Right kidney (tissue), 1 donor: ENCODE results near the gene CDT1.
A peak's percentile ranks its signal among the peaks of the same experiment; 100 is the strongest.
"Not testable (repeated sequence)": the region's sequence is repeated elsewhere in the genome, so short reads cannot be mapped to it uniquely, and the experiment has no call there.

ENCODE experiments used
- DNase-seq: peaks from one replicate; pipeline ENCODE4 v3.0.0-alpha.2; 2016

Gene CDT1

DNA sequence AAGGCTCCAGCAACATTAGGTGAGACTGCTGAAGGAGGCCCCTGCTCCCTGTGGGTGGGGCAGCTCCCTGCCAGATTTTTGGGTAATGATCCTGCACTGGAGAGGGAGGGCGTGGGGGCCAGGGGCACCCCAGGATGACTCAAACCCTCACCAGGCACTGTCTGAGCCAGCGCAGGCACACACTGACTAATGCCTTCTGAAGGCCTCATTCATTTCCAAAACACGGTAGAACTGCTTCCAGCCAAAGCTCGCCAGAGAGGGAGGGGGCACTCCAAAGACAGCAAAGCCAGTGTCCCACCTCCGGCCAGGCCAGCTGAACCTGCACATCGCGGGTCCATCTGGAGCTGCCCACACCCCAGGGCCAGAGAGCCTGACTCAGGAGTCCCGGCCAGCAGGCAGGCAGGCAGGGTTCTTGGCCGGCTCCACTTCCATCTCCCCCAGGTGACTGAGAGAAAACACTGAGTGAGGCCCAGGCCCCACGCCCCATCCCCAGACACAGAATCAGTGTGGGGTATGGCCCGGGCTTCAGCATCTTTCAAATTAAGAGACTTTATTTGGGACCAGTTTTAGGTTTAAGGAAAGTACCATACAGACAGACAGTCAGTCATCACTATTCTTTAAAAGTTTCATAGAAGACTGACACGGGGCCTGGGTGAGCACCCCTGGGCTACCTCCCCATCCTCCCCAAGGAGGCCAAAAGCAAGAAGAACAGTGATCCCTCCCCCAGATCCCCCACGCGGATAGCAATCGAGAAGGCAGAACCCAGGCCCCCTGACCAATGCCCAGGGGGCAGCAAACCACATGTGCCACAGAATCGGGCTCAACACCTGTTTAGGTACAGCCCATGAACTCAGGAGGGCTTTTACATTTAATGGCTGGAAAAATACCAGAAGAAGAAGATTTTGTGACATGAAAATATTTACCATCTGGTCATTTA is 20.9 kb upstream of the CDT1 start:
- DNase-seq: no peak

DNA sequence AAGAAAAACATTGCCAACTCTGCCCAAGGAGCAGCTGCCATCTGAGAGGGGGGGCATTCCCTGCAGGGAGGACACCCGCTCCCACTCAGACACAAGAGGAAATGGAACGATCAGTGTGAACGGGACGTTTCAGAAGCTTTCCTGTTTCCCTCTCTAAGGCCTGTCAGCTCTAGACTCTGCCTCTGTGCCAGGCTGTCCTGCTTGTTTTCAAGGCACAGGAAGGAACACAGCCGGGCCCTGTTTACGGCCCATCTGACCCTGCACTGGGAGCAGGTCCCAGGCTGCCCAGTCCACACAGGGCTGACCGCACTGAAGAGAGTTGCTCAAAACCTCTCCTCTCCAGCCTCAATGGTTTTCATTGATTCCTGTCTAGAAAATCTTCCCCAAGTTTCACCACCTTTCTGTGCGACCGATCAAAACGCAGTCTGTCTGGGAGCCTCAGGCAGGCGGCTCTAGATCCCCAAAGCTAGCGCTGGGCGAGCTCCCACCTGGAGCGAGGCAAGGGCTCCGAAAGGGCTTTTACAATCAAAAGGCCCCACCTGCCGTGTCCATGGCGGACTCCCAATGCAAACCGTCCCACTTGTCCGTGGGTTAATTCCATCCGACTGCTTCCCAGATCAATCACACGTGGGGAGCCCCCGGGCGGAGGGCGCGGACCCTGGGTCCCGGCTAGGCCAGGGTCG is 20.1 kb upstream of the CDT1 start:
- DNase-seq: no peak

DNA sequence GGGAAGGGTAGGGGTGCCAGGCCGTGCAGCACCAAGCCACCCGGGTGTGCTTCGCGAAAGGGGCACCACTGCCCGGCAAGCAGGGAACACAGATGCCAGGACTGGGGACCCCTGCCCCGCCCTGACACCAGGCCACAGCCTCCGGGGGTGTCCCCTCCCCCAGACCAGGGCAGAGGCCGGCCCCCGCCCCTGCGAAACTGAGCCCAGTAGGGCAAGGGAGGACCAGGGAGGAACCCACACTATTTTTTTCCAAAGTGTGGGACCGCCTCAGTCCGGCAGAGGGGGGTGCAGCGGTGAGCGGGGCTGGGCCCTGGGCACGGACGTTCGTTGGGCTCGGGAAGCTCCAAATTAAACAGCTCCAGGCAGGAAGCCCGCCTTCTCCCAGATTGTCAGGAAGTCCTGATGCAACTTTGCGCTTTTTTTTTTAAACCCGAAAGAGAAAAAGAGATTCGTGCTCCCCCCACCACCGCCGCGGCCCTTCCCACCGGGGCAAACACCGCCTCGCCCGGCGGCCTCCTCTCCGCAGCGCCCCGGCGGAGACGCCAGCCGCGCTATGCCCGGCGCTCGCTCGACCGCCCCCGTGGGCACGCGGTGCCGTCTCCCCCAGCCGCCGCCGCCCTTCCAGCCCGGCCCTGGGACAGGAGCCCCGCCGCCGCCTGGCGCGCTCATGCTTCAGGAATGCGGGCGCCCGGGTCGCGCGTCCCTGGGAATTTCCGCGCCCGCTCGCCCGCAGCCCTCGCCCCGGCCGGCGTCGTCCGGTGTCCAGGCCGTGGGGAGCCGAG is 19.3 kb upstream of the CDT1 start:
- peak; percentile 68 for DNase-seq

DNA sequence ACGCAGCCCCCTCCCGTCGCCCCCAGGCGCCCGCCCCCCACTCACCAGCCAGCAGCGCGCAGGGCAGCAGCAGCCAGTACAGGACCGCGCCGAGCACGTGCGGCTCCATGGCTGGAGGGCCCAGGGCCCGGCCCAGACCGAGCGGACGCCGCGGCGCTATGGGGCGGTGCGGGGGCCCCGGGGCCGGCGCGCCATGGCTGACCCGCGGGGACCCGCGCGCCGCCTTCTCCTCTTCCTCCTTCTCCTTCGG is 18.8 kb upstream of the CDT1 start:
- DNase-seq: no peak

GRCh38 chr16:88785106-88785924 is 18.3 kb upstream of the CDT1 start, which contains the start of gene PIEZO1:
TSS of gene PIEZO1 (minus strand) at chr16:88785220. CDS start at chr16:88784964, 256 bp downstream.
- DNase-seq: peak; percentile 81

GRCh38 chr16:88787579-88788314 is 15.8 kb upstream of the CDT1 start:
- no peak for DNase-seq

GRCh38 chr16:88788749-88789148 is 14.8 kb upstream of the CDT1 start:
- DNase-seq: not testable (repeated sequence)

- no peak for DNase-seq
Observed at GRCh38 chr16:88789594-88789993, 14.0 kb upstream of the CDT1 start.

- no peak for DNase-seq
Observed at GRCh38 chr16:88790312-88791211, 13.0 kb upstream of the CDT1 start.

DNA sequence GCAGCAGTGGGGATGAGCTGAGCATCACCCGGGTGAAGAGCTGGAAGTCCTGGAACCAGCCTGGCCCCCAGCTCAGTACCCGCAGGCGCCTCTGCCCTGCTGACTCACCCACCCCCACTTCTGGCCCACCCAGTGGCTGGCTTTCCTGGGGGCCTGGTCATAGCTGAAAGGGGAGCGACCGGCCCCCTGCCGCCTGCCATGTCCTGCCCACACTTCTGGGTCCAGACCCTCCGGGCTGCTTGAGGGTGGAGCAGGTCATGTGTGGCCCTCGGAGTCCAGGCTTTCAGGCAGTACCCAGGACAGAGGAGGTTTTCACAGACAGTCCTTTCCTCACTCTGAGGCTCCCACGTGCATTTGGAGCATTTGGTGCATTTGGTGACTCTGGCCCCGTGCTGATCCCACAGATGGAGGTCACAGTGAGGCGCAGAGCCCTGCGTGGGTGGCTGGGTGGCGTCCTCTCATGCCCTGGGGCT is 11.5 kb upstream of the CDT1 start:
- no peak for DNase-seq

DNA sequence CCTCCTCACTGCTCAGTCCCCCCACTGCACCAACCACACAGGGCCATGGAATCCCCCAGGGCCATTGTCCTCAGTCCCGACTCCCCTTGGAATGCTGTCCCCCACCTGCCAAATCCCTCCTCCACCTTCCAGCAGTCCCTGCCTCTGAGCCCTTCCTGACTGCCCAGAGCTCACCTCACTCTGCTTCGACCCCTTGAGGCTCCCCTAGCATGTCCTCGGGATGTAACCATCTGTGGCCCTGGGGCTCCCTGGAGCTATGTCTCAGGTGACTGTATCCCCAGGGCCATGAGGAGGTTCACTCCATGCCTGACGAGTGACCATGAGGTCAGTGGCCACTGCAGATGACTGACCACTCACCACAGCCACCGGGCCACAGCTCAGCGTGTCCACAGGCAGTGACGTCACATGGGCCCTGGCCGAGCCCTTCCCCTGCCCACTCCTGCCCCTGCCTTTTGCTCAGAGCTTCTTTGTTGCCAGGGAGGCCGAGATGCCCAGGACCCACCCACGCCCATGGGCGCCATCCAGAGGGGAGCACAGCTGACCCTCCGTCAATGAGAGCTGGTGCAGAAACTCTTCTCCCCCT is 10.8 kb upstream of the CDT1 start:
- no peak for DNase-seq

DNA sequence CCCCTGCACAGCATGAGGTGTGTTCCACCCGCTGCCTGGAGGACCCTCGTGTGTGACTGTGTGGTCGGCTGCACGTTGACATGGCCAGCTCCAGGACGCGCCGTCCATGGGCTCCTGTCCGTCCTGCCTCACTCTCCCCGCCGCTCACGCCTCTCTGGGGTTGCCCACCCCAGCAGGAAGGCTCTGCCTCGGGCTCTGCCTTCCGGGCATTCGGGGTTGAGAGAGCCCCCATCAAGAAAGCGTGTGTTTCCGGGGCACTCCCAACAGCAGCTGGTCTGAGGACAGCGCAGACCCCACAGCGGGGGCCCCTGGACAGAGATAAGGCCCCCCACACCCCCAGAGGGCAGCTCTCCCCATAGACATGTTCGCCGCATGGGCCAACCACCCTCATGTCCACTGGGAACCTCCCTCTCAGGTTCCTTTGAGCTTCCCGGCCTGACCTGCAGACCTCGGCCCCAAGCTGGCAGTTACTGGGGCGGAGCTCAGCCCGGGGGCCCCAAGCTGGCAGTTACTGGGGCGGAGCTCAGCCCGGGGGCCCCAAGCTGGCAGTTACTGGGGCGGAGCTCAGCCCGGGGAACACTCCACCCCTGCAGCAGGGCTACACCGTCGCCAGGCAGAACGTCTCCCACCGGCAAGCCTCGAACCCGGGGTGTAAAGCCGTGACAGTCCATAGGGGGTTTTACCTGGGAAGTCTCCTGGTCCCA is 10.2 kb upstream of the CDT1 start:
- no peak for DNase-seq

- no peak for DNase-seq
Observed at GRCh38 chr16:88796278-88796677, 7.3 kb upstream of the CDT1 start.

DNA sequence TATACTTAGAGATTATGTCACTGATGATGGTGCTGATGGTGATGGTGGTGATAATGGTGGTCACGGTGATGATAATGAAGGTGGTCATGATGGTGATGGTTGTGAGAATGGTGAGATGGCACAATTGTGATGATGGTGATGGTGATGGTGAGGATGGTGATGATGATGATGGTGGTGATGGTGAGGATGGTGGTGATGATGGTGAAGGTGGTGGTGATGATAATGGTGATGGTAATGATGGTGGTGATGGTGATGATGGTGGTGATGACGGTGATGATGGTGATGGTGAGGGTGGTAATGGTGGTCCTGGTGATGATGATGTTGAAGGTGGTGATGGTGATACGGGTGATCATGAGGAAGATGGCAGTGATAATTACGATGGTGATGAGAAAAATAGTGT is 5.5 kb upstream of the CDT1 start:
- DNase-seq: no peak

DNA sequence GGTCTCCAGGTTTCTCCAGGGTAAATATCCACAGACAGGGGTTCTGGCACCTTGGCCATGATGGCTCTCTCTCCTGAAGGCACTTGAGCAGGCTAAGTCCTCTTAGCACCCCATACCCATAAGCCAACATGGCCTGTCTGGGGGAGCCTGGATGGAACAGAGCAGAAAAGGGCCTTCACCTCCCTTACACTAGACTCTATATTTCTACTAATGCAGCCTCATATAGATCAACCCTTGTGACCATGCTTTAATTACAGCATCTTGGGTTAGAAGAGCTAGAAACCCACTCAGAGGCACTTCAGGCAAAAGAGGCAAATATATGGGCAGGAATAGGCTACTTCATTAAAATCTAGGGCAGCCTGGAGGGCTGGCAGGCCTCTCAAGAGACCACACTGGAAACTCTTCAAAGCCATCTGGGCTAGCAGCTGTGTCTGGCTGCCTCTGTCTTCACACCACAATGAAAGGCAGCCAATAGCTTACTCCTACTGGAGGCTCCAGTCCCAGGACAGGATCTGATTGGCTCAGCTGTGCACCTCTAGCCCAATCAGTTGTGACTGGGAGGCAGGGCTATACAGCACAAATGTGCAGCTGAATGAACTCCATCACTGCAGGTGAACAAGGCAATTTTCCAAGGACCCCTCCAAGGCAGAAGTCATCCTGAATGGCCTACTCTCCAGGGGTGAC is 4.7 kb upstream of the CDT1 start:
- no peak for DNase-seq

- DNase-seq: no peak
Observed at GRCh38 chr16:88799569-88800276, 3.9 kb upstream of the CDT1 start.

DNA sequence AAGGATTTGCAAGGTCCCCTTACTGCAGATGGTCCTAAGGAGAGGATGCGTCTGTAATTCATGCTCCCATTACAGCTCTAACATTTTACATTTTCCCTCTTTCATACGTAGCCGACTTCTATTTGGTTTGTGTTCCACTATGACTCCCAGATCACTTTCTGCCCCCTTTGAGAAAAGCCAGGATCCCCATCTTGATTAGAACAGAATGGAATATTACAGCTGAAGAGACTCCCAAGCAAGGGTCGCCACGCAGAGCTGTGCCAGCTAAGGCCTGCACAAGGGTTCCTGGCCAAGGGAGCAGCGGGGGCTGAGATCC is 3.4 kb upstream of the CDT1 start:
- DNase-seq: no peak

DNA sequence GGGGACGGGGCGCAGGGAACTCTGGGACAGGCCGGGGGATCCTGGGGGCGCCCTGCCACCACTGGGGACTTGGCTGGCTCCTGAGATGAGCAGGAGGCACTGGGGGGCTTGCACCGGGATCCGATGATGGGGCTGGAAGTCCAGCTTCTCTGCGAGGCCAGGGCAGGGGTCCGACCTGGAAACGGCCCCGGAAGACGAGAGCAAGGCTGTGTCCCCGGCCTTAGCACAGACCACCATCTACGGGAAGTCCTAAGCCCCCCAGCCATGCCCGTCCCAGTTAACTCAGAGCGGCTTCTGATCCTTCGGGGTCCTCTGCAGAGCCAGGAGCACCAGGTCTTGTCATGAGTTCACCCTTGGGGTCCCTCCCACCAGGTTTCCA is 573 bp downstream of the CDT1 start:
- DNase-seq: no peak
